A549 treated with Hydrocortisone at 1 μM for 4 hours (cell line): Measurements from ENCODE around the gene GANC. TPM values are rescaled to one million over a fixed set of nuclear protein-coding genes. Genes with fewer than 3 reads are reported as not detected.

Experiments
- total RNA-seq: library from RNA; stranded (reverse); fragments of 200-300 nt; extraction: Qiagen RNA extraction; gene quantifications from 5 replicates; pipeline ENCODE4 v1.2.3, GENCODE V29; 2022

Gene GANC
- total RNA-seq: 6.4 to 8.8 TPM (median 7.5 TPM) in 5 replicates

GRCh38 chr15:42272939-42273899, at the start of gene GANC, which contains the start of gene TMEM87A:
Gene GANC, plus strand, starts transcription at chr15:42273201. Its CDS starts 1,281 bp downstream, at chr15:42274482.
Gene TMEM87A, minus strand, starts transcription at chr15:42273433. Its CDS starts 35 bp downstream, at chr15:42273398.

GRCh38 chr15:42359249-42359648, 86.2 kb downstream of the GANC start, which contains the start of gene CAPN3:
Gene CAPN3, plus strand, starts transcription at chr15:42359501. Its CDS starts 305 bp downstream, at chr15:42359806.

Other genes starting within 250 kb of the GANC start
- not detected in 5 replicates for gene PLA2G4D, start 178.6 kb upstream of the GANC start, total RNA-seq
- 0.02 TPM in 1 of 5 replicates, not detected in the others for gene PLA2G4F, start 116.6 kb upstream of the GANC start, total RNA-seq
- gene VPS39, start 64.9 kb upstream of the GANC start, total RNA-seq: 14.1 to 19.0 TPM (median 16.2 TPM) in 5 replicates
- 26.0 to 39.0 TPM (median 26.6 TPM) in 5 replicates for gene TMEM87A, start 232 bp downstream of the GANC start, total RNA-seq
- 0.22 to 0.80 TPM (median 0.33 TPM) in 5 replicates for gene CAPN3, start 86.3 kb downstream of the GANC start, total RNA-seq
- gene ZNF106, start 217.9 kb downstream of the GANC start, total RNA-seq: 7.0 to 12.1 TPM (median 10.5 TPM) in 5 replicates
- 15.4 to 36.7 TPM (median 18.2 TPM) in 5 replicates for gene SNAP23, start 222.4 kb downstream of the GANC start, total RNA-seq